SU-DHL-6 (cell line): Measurements from ENCODE around the gene MSH3.

Source experiments
- H2AFZ ChIP-seq: fragments of 200-600 bp; sonication (generic); 2 replicates; pipeline ENCODE4 v1.6.1; 2014; ENCODE audit warnings: low read depth, mild to moderate bottlenecking, moderate library complexity, mixed read lengths, antibody characterized with exemption, low read length; ENCODE audit not compliant: severe bottlenecking
- H3F3A ChIP-seq: fragments of 200-600 bp; shearing (Covaris generic); 2 replicates; pipeline ENCODE4 v1.6.0; 2016; ENCODE audit warnings: antibody characterized with exemption, mild to moderate bottlenecking; ENCODE audit not compliant: insufficient read depth
- H3K27ac ChIP-seq: fragments of 200-600 bp; sonication (generic); 2 replicates; pipeline ENCODE4 v1.5.1; 2016; ENCODE audit warnings: low read depth, mild to moderate bottlenecking, low read length, moderate library complexity, mixed read lengths
- H3K27me3 ChIP-seq: fragments of 200-600 bp; sonication (generic), shearing (Covaris generic); 2 replicates; pipeline ENCODE4 v1.6.0; 2014; ENCODE audit warnings: mild to moderate bottlenecking, low read length
- H3K36me3 ChIP-seq: fragments of 200-600 bp; sonication (generic); 2 replicates; pipeline ENCODE4 v1.6.1; 2014; ENCODE audit warnings: mild to moderate bottlenecking, low read length, mixed read lengths
- H3K4me2 ChIP-seq: fragments of 300-600, 200-600 bp; shearing (Covaris generic), sonication (generic); 2 replicates; pipeline ENCODE4 v1.6.0; 2014; ENCODE audit warnings: low read length, low read depth, mild to moderate bottlenecking; ENCODE audit not compliant: poor library complexity, severe bottlenecking
- H3K4me3 ChIP-seq: fragments of 200-600 bp; sonication (generic); 2 replicates; pipeline ENCODE4 v1.5.1; 2014; ENCODE audit warnings: antibody characterized with exemption, low read length, mild to moderate bottlenecking, mixed read lengths; ENCODE audit not compliant: insufficient read depth, poor library complexity, severe bottlenecking
- H3K79me2 ChIP-seq: fragments of 200-600 bp; sonication (generic); 2 replicates; pipeline ENCODE4 v1.6.1; 2014; ENCODE audit warnings: mild to moderate bottlenecking, low read length, moderate library complexity; ENCODE audit not compliant: insufficient read depth
- H3K9ac ChIP-seq: fragments of 200-600 bp; sonication (generic); 2 replicates; pipeline ENCODE4 v1.7.0; 2014; ENCODE audit warnings: mild to moderate bottlenecking, low read length
- H3K9me2 ChIP-seq: fragments of 200-600 bp; sonication (generic); replicated peaks from 2 replicates; pipeline ENCODE4 v1.6.1; 2014; ENCODE audit warnings: low read length; ENCODE audit not compliant: insufficient read depth
- H3K9me3 ChIP-seq: fragments of 200-600 bp; sonication (generic); 2 replicates; pipeline ENCODE4 v1.6.1; 2014; ENCODE audit warnings: low read length, mixed read lengths; ENCODE audit not compliant: insufficient read depth
- H4K20me1 ChIP-seq: fragments of 200-600 bp; sonication (generic); 2 replicates; pipeline ENCODE4 v1.6.1; 2014; ENCODE audit warnings: low read depth, mild to moderate bottlenecking, antibody characterized with exemption, low read length, moderate library complexity, mixed read lengths
- EZH2phosphoT487 ChIP-seq: fragments of 200-600 bp; sonication (generic), shearing (Covaris generic); conservative IDR thresholded peaks from 2 replicates; pipeline ENCODE4 v1.6.1; 2018; ENCODE audit warnings: mild to moderate bottlenecking, antibody characterized with exemption, low read length, moderate library complexity, mixed read lengths
- TF ChIP-seq, protein P1 (sequence below): fragments of 200-600 bp; sonication (generic); IDR thresholded peaks from one replicate; pipeline ENCODE4 v1.5.1; 2017; ENCODE audit warnings: antibody characterized with exemption, mild to moderate bottlenecking, low read length, moderate library complexity; ENCODE audit not compliant: insufficient read depth, poor library complexity, severe bottlenecking

The MSH3 gene

DNA sequence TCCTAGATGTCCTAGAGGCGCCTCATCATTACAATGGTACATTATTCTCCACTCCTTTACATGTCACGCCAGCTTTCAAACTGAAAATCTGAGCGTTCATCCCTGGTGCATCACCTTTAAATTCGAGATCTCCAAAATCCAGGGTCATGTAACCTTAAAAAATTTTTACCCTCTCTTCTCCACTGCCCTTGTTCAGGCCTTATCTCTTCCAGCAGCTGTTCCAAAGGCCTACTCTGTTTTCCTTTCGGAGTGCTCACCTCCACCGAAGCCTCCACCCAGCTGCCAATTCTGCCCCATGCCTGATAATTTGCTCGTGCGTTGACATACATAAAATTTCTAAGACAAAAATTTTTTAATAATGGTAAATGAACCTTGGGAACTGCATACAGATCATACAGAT lies 950 bp upstream of the MSH3 start:
- Histone ChIP-seq H4K20me1 (peaks cover 4% of the 10 kb centered on the region; the same call in 1 of the 2 replicates), H3K27me3 (no peaks in the 10 kb centered on the region), H3K9ac (peak overlapping the region; percentile 90), H3K9me2 (no peaks in the 10 kb centered on the region), H2AFZ (no peak overlapping the region), H3K27ac (peak overlapping the region; percentile 67), H3K79me2 (peaks cover 24% of the 10 kb centered on the region), H3K4me2 (peak overlapping the region; percentile 78), H3K9me3 (no peaks in the 10 kb centered on the region), H3K4me3 (peak overlapping the region; percentile 75), H3K36me3 (peaks cover 8% of the 10 kb centered on the region), H3F3A (peaks cover 5% of the 10 kb centered on the region; the same call in 1 of the 2 replicates)
- TF ChIP-seq, protein P1, sequence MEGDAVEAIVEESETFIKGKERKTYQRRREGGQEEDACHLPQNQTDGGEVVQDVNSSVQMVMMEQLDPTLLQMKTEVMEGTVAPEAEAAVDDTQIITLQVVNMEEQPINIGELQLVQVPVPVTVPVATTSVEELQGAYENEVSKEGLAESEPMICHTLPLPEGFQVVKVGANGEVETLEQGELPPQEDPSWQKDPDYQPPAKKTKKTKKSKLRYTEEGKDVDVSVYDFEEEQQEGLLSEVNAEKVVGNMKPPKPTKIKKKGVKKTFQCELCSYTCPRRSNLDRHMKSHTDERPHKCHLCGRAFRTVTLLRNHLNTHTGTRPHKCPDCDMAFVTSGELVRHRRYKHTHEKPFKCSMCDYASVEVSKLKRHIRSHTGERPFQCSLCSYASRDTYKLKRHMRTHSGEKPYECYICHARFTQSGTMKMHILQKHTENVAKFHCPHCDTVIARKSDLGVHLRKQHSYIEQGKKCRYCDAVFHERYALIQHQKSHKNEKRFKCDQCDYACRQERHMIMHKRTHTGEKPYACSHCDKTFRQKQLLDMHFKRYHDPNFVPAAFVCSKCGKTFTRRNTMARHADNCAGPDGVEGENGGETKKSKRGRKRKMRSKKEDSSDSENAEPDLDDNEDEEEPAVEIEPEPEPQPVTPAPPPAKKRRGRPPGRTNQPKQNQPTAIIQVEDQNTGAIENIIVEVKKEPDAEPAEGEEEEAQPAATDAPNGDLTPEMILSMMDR, result no peak
- TF ChIP-seq EZH2phosphoT487, result no peak

DNA sequence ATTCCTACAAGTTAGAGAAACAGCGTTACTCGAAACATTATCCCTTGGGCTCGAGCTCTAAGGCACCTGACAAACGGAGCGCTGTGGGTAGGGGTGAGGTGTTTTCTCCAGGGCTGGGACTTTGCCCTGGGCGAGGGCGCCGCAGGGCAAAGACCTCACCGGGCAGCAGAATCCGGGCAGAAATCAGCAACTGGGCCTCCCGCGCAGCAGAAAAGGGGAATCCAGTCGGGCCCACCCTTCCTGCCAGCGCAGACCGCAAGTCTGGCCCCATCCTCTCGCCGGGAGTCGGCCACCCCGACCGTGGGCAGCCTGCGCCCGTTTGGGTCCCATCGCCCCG lies 430 bp upstream of the MSH3 start:
- peaks cover 4% of the 10 kb centered on the region; the same call in 1 of the 2 replicates for H4K20me1 ChIP-seq
- peak overlapping the region; percentile 78 for H3K4me2 ChIP-seq
- peaks cover 5% of the 10 kb centered on the region; the same call in 1 of the 2 replicates for H3F3A ChIP-seq
- peaks cover 24% of the 10 kb centered on the region for H3K79me2 ChIP-seq
- H3K9me3 ChIP-seq, result no peaks in the 10 kb centered on the region
- no peaks in the 10 kb centered on the region for H3K9me2 ChIP-seq
- H3K27me3 ChIP-seq, result no peaks in the 10 kb centered on the region
- H2AFZ ChIP-seq, result no peak overlapping the region
- peak overlapping the region; percentile 67 for H3K27ac ChIP-seq
- TF ChIP-seq EZH2phosphoT487, result no peak
- TF ChIP-seq, protein P1, result no peak
- H3K9ac ChIP-seq, result peak overlapping the region; percentile 90
- peak overlapping the region; percentile 75 for H3K4me3 ChIP-seq
- peaks cover 9% of the 10 kb centered on the region for H3K36me3 ChIP-seq

DNA sequence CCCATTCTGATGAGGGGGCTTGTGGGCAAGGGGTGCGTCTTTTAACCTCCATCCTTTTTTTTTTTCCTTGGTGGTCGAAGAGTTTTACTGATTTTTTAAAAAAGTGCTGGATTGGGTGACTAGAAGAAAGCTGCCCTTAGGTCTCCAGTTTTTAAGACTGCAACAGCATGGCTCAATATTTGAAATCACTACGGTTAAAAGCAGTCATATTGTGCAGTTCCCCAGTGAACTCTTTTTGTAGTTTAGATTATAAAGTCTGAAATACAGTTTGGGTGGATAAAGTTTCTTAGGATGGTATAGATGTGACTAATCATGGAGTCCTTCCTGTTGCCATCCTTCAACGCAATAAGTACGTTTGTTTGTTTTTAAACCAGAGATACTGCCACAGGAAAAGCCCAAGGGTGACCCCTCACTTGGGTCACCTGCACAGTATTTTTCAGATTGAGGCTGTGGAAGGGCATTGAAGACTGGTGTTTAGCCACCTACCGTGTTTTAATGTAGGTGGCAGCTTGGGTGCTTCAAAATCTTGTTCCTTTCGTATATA lies 851 bp downstream of the MSH3 start:
- peak overlapping the region; percentile 90 for H3K9ac ChIP-seq
- TF ChIP-seq EZH2phosphoT487, result no peak
- TF ChIP-seq, protein P1, result no peak
- peaks cover 5% of the 10 kb centered on the region; the same call in 1 of the 2 replicates for H3F3A ChIP-seq
- peaks cover 4% of the 10 kb centered on the region; the same call in 1 of the 2 replicates for H4K20me1 ChIP-seq
- no peaks in the 10 kb centered on the region for H3K27me3 ChIP-seq
- peaks cover 24% of the 10 kb centered on the region for H3K79me2 ChIP-seq
- H3K4me3 ChIP-seq, result peak overlapping the region; percentile 74
- H3K36me3 ChIP-seq, result peaks cover 20% of the 10 kb centered on the region
- peak overlapping the region; percentile 97 for H3K4me2 ChIP-seq
- no peaks in the 10 kb centered on the region for H3K9me3 ChIP-seq
- H3K27ac ChIP-seq, result peak overlapping the region; percentile 96
- H3K9me2 ChIP-seq, result no peaks in the 10 kb centered on the region
- no peak overlapping the region for H2AFZ ChIP-seq
